ENCODE data around the gene ACTR8.

The ACTR8 gene

DNA sequence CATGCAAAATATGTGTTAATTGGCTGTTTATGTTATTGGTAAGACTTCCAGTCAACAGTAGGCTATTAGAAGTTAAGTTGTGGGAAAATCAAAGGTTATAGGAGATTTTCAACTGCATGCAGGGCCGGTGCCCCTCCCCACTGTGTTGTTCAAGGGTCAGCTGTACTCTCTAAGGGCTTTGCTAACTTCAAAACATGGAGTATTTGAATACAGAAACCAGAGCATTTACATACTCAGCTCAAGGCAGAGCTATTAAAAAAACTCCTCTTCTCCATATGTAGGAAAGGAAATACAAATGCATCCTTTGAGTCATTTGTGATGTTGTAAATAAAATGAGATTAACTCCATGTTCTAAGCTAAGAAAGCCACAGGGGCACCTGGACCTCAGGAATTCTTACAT, 18.8 kb downstream of the ACTR8 start:
- DNase-seq (ENCODE audit: low spot score) = no peak

DNA sequence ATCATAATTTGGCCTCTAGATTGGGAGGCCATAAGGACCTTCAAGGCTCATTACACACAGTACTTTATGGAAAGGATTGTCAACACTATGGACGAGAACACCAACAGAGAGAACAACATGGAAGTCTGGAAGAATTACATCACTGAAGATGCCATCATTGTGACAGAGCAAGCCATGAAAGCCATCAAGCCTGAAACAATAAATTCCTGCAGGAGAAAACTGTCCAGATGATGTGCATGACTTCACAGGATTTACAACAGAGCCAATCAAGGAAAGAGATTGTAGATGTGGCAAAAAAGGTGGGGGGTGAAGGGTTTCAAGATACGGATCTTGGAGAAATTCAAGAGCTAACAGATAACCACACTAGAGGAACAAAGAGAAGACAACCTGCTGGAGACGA, 19.7 kb downstream of the ACTR8 start:
- no peak for DNase-seq (ENCODE audit: low spot score)

DNA sequence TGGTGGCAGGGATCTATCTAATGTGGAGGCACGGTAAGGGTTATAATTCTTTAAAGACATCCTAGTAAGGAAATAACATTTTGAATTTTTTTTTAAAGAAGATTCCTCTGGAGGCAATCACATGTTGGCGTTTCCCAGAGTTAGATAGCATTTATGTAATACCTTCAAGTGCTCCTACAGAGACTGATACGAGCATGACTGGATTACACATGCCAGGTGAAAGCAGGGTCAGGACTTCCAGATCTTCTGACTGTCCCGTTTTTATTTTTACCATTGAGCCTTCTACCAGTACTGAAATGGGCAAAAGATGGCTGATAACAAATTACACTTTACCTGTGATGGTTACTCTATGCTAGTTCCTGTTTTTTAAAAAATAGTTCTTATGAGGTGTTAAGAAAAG, 21.8 kb downstream of the ACTR8 start:
- DNase-seq (ENCODE audit: low spot score) = no peak

DNA sequence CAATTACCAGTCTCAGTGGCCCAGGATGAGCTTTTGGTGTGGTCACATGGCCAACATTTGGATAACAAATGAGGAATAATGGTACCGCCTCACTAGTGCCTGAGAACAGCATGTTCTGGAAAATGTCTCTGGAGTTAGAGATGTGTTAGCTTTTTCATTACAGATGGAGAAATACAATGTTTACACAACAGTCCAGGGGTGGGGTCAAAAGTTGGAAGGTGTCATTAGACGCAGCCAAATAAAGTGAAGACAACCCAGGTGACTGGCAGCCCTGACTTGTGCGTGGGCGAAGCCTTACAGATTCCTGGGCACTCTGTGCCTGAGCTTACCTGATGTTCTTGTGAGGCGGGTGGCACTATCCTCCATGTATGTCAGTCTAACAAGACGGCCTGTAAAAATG, 22.8 kb downstream of the ACTR8 start:
- no peak for DNase-seq (ENCODE audit: low spot score)

DNA sequence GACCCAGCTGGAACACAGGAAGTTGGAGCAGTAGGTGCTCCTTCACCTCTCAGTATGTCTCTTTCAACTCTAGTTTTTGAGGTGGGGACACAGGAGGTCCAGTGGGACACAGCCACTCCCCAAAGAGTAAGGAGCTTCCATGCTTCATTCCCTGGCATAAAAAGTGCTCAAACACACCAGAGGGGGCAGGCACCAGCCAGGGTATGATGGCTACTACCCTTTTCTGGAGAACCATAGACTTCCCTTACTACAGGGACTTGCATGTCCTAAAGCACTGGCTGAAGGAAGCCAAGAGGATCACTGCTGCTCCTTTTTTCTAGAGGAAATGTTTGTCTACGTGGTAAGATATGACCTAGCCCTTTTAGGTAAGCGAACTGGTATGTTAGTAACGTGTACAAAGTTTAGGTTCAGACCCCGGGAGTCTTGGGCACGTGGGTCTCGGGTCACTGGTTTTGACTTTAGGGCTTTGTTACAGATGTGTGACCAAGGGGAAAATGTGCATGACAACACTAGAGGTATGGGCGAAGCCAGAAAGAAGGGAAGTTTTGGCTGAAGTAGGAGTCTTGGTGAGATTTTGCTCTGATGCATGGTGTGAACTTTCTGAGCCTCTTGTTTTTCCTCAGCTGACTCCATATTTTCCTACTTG, 23.7 kb downstream of the ACTR8 start:
- no peak for DNase-seq (ENCODE audit: low spot score)

DNA sequence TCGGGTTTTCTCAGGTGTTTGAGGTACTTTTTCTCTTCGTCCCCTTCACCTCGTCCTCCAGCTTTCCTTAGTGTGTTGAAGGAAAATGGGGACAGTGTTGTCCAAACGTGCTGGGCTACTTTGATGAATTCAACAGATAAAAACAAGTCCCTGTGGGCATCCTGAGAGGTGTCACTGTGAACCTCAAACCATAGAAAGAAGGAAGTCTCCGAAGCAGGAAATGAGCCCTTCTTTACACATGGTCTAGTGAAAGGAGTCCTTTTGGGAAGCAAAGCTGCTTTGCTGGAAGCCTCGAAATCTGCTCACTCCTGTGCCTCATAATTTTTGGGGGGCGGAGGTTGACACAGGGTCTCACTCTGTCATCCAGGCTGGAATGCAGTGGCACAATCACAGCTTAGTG, 25.0 kb downstream of the ACTR8 start:
- no peak for DNase-seq (ENCODE audit: low spot score)

DNA sequence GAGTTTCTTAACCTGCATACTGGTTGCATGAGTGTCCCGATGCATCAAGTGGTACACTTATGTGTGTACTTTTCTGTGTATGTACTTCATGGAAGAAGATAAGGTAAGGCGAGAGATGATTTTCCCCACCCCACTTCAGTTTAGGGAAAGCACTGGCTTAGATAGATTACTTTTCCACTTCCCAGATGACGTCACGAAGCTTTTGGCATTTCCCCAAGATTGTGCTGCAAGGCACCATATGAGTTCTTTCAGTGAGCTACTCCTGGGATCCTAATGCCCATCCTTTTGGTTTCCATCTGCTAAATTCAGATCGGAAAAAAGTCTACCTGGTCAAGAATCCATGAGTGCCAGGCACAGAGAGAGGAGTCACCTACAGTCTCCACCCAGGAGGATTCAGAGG, 31.1 kb downstream of the ACTR8 start:
- no peak for DNase-seq (ENCODE audit: low spot score)

DNA sequence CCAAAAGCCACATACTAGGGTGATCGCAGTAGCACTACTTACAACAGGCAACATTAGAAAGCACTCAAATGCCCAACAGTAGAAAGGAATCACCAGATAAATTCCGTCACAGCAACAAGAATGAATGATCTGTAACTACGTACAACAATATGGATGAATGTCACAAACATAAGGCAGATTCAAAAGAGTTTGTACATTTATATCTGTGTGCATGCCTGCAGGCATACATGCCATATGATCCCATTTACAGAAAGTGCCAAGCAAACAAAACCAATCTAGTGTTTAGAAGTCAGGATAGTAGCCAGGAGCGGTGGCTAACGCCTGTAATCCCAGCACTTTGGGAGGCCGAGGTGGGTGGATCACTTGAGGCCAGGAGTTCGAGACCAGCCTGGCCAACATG, 32.0 kb downstream of the ACTR8 start:
- DNase-seq (ENCODE audit: low spot score) = no peak

DNA sequence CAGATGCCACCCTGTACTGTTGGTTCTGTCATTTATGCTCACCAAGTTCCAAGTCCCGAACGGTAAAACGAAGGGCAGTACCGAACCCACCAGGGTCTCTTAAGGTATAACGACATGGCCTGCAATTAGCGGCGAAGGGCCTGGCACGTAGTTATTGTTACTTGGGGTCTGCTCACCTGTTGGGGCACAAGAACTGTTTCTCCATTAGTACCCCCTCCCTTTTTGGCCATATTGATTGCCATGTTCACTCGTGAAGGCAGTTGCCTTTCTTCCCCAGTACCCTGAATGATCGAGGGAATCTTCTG, 35.1 kb downstream of the ACTR8 start:
- no peak for DNase-seq (ENCODE audit: low spot score)

DNA sequence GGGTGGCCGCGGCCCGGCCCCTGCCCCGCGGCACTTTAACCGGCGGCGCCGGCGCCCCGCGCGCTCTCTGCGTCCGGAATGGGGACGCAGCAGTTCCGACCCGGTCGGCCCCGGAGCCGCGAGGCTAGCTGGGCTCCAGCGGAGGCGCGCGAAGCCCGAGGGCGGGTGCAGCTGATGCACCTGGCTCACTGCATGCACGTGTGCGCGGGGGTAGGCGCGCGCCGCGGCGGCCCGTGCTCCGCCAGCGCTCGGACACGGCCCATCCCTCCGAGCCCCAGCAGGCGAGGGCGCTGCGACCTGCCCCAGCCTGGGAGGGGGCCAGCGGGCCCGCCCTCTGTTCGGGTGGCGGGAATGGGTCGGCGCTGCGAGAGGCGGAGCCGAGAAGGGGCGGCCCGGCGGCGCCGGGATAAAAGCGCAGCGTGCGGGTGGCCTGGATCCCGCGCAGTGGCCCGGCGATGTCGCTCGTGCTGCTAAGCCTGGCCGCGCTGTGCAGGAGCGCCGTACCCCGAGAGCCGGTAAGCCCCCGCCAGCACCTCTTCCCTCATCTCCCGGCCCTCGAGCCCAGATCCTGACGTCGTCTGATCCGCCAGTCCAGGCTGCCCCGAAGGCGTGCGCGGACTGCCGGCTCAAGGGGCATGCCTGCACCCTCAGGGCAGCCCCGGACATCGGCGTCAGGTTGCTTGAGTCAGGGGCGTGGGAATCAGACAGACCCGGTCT, 35.7 kb downstream of the ACTR8 start, which contains the start of the genes CHDH and IL17RB:
Gene CHDH, minus strand, starts transcription at position 286 of the 717 bp plus-strand sequence. CDS start 22,411 bp downstream, outside the sequence.
Gene IL17RB, plus strand, starts transcription at position 435 of the 717 bp plus-strand sequence. Its CDS starts 21 bp downstream, at position 456.
- no peak for DNase-seq (ENCODE audit: low spot score)

DNA sequence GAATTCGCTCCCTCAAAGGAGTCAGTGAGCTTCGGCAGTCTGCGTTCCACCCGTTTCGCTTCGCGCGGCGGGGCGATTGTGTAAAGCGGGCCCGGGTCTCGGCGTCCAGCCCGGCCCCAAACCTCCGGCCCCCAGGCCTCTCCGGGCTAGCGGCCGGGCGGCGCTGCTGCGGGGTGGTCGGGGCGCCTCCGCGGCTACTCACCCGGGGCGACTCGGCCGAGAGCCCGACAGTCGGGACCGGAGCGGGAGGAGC, 36.1 kb downstream of the ACTR8 start:
- DNase-seq (ENCODE audit: low spot score) = no peak

DNA sequence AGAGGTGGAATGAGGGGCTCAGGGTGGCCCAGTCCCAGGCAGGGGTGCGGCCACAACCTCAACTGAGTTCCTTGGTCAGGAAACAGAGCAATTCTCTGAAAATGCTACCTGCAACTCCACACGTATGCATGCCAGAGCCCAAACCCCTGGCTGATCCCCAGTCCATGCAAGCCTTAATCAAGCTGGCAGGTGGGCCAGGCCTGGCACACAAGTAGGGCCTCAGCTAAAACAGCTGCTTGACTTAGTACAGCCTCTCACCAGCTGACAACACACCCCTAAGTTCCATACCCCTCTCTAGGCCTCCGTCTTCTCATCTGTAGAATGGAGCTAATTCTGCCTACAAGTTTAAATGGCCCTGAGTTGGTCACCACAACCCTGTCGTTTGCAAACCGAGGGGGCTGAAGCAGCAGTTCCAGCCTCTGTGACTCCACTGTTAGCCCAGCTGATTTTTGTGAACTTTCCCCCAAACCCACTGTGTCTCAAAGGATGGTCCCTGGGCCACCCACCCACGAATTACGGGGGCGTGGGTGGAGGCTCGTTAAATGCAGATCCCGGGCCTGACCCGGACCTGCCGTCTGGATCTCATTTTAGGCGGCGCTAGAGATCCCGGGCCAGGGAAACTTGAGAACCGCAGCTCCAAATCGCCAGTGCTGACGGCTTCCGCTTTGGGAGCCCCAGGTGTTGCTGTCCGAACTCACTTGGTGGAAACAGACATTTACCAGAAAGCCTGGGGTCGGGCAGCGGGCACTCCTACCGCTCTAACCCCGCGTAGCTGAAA, 36.7 kb downstream of the ACTR8 start:
- DNase-seq (ENCODE audit: low spot score) = peak; percentile 45

DNA sequence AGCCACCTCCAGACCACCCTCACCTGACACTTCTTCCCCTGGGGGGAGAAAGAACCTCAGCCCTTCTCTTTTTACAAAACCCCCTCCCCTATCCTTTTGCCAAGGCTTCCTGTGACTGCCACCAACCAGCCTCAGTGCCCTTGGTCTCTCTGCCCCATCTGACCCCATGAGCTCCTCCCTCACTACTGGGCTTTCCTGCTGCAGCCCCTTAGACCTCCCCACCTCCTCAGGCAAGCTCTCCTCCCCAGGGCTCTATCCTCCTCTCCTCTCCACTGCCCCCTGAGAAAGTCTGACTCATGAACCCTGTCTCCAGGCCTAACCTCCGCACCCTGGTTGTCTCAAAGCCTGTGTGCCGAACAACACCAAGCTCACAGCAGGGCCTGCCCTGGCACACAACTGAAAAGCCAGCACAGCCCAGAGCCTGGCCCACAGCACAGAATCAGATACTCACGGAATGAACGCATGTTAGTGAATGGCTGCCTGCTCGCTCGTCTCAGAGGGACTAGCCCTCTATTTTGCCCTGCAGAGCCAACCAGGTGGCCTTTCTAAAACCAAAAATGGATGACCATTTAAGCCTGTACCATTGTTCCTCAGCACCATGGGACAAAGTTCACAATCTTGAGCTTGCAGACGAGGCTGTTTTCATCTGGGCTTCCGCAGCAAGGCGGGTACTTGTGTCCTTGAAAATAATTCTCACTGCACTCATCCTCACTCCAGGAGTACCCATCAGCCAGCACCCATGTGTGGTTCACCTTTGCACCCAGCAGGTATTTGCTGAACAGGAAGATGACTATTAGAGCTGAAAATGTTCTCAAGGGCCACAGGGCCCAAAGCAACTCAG, 37.5 kb downstream of the ACTR8 start:
- DNase-seq (ENCODE audit: low spot score) = no peak

DNA sequence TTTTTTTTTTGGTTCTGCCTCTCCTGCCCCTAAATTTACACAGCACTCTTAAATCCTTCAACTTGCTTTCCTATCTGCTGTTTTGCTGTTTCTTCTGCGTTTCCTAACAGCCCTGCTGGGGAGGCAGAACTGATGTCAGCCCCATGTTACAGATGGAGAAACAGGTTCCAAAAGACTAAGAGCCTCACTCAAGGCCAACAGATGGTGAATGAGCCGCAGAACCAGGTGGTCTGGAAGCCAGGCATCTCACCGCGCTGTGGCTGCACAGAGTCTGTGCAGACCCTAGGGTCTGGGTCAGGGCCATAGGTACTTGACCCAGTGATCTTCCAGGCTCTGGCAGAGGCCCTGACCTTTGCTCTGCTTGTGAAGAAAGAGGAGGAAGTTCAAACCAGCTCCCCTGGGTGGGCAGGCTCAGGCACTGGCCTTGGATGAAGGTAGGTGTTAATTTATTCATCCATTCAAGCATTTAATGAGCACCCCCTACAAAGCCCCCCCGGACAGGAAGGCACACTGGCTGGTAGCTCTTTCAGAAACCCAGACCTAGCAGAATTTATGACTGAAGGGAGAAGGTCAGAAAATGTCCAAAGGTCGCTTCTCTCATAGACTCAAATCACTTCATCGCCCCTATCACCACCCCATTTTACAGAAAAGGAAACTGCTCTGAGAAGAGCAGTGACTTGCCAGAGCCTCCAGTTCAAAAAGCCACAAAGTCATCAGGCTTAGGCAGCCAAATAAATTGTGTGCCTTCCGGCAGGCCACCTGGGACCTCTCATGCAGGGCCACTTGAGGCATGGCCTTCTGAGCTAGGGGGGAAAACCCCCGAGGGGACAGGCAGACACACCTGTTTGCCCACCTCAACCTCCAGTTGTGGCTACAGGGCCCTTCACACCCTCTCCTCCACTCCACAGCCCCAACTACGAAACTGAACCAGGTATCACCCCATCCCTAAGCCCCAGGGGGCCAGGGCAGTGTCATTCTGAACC, 38.5 kb downstream of the ACTR8 start:
- DNase-seq (ENCODE audit: low spot score) = no peak

DNA sequence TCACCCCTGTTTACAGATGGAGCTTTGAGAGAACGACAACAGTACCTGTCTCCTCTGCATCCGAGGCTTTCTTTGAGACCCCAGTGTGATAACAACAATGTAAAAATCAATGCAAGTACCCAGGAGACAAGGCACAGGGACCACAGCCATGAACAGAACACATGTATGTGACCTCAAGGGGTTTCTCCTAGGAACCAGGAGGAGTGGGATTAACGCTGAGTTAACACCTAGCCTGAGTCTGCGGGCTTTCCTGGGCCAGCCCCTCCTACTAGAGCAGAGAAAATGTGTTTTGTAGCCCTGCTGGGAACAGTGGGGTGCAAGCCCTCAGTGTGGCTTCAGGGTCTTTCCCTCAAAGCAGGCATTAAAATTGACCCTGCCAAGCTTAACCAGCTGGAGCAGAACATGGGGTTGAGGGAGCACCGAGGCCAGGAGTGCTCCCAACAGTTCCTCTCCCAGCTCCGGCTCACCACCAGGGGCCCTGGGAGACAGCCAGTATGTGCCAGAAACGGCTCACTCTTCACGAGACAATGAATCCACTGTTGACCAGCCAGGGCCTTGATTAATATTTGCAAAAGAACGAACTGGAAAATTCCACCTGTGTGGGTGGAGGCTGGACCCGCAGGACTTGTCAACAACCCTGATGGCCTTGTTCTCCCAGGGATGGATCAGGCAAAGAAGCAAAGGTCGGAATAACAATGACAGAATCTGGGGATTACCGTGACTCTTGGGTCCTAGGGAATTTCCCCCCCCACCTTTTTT, 39.3 kb downstream of the ACTR8 start:
- DNase-seq (ENCODE audit: low spot score) = no peak

DNA sequence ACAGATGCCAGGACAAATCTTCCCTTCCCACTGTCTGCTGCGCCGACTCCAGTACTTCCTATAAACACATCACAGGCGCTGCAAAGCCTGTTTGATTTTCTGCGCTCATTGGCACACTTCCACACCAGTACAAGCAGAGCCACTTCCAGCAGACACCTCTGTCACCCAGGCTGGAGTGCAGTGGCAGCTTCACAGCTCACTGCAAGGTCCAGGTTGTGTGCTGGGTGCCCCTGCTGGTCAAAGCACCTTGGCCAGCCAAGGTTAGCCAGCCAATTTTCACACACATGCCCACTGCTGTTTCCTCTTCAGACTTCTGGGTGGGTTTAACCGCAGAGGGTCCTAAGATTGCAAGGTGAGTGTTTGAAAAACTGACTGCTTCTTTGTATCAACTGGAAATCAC, 40.7 kb downstream of the ACTR8 start:
- no peak for DNase-seq (ENCODE audit: low spot score)

DNA sequence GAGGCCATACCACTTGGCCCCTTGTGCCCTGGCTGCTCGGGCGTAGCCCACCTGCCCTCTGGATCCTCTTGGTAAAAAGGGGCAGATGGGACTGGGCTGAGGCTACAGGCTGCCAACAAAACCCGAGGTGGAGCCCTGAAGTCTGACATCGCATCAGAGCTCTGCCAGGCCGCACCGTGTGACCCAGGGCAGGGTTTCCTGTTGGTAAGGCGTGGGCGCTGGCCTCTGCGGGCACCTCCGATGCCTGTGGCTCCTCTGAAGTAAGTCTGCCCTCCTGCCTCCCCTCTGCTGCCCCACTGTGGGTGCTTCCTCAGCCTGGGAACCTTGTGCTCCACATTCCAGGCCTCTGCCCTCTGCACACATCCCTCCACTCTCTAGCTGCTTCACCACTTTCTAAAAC, 44.6 kb downstream of the ACTR8 start:
- DNase-seq (ENCODE audit: low spot score) = no peak

DNA sequence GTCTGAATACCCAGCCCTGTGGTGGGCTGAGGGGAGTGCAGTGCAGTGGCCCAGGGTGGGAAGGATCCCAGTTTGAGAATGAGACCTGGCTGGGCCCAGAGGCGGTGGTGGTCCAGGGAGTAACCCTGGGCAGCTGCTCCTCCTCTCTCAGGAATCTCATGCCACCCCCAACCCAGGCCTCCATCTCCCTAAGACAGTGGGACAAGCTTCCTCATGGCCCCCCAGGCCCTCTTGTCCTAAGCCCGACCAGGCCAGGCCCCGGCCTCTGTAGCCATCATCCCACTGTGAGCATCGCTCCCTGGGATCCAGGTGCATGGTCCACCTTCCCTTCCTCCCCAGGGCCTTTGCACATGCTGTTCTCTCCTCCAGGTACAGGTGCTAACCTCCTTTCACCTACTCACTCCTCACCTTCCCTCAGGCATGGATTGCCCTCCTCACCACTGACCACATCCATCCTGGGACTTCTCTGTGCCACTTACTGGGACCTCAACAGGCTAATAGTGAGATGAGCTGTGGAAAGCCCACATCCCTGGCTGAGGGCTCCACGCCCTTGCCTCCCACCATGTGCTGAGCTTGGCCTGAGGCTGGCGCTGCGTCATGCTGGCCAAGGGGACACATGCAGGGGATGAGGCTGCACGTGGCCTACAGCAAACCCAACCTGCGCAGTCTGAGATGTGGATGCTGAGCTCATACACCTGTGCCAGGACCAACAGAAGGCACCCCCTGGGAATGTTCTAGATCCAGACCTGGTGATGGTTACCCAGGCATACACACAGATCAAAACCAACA, 45.7 kb downstream of the ACTR8 start:
- DNase-seq (ENCODE audit: low spot score) = no peak

DNA sequence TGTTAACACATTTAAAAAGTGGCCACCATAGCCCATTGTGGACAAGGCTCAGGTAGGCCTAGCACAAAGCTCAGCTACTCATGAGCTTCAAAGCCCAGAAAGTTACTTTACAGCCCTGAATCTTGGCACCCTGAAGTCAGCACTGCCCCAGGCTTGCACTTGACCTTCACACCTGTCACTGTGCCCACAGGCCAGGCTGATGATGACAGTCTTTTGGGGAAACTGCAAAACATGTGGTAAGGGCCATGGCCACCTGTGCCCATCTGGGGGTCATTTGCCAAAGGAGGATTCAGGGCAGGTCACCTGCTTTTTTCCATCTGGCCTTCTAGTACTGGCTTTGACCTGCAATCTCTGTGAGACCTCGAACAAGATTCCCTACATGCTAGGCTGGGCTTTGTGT, 46.7 kb downstream of the ACTR8 start:
- DNase-seq (ENCODE audit: low spot score) = no peak
